VCaP (cell line): ENCODE measurements around the gene KDM6A.

Experiments used
- H3K27ac ChIP-seq: fragments of 450-650 bp; 2 replicates; pipeline ENCODE4 v1.5.1; 2017
- CTCF ChIP-seq: fragments of 450-650 bp; conservative IDR thresholded peaks from 2 replicates; pipeline ENCODE4 v1.5.1; 2017; ENCODE audit warnings: mild to moderate bottlenecking, moderate library complexity

The KDM6A gene

DNA sequence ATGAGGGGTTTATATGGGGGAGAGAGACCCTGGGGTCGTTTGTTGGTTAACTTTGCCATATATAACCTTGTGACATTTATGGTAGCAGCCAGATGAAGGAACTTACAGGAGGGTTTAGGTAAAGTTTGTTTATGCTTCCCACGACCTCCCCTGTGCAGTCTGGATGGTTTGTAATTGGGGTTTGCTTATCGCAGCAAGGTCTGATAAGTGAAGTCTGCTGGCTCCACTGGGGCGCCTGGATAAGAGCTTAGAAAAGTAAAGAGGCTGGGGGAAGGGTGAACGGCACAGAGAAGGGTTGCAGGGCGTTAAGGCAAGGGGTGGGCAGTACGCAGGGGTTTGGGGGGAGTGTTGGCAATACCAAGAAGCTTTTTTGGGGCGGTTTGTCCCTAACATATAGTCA lies 98.7 kb downstream of the KDM6A start:
- TF ChIP-seq CTCF, result no peak
- no peak overlapping the region for H3K27ac ChIP-seq

- no peak overlapping the region for H3K27ac ChIP-seq
- TF ChIP-seq CTCF, result no peak
Observed at GRCh38 chrX:44972132-44972531, 99.1 kb downstream of the KDM6A start.

GRCh38 chrX:44973420-44973932 lies 100.5 kb downstream of the KDM6A start:
- no peak for TF ChIP-seq CTCF
- no peak overlapping the region for H3K27ac ChIP-seq

DNA sequence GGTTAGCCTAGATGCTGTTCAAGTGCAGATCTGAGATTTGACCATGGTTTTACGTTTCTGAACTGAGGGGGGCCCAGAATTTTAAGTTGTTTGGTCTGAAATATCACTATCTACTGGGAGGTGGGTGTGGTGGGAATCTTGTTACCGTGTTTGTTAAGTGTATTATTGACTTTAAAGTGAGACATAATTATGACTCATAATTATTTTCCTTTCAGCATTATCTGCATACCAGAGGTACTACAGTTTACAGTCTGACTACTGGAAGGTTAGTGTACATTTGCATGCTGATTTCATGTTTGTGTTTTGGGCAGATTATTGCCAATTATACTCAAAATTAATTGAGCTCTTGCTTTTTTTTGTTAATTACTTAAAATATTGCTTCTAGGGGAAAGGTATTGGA lies 101.5 kb downstream of the KDM6A start:
- H3K27ac ChIP-seq, result no peak overlapping the region
- no peak for TF ChIP-seq CTCF

- TF ChIP-seq CTCF, result no peak
- no peak overlapping the region for H3K27ac ChIP-seq
Observed at GRCh38 chrX:44975666-44976263, 102.8 kb downstream of the KDM6A start.

- TF ChIP-seq CTCF, result no peak
- H3K27ac ChIP-seq, result no peak overlapping the region
Observed at GRCh38 chrX:44978976-44979375, 106.0 kb downstream of the KDM6A start.

GRCh38 chrX:44980403-44980802 lies 107.4 kb downstream of the KDM6A start:
- H3K27ac ChIP-seq, result no peak overlapping the region; the same call in 1 of the 2 replicates
- no peak for TF ChIP-seq CTCF
